ENCODE measurements around the gene EGFR. TPM values are rescaled to one million over a fixed set of nuclear protein-coding genes. Genes with fewer than 3 reads are reported as not detected.

The EGFR gene
- polyA plus RNA-seq, 4 donors: 28.3 to 32.1 (median 31.0) TPM

GRCh38 chr7:55120074-55120473, 101.3 kb downstream of the EGFR start:
- no peak for DNase-seq (ENCODE audit: low read depth in 4 of 4, low spot score in 2 of 4)

- no peak for DNase-seq (ENCODE audit: low read depth in 4 of 4, low spot score in 2 of 4)
Measured at GRCh38 chr7:55120501-55121198, 101.8 kb downstream of the EGFR start.

GRCh38 chr7:55121249-55121648, 102.4 kb downstream of the EGFR start:
- DNase-seq (ENCODE audit: low read depth in 4 of 4, low spot score in 2 of 4): no peak

- DNase-seq (ENCODE audit: low read depth in 4 of 4, low spot score in 2 of 4): no peak
Measured at GRCh38 chr7:55122263-55122662, 103.4 kb downstream of the EGFR start.

GRCh38 chr7:55124989-55125875, 106.4 kb downstream of the EGFR start:
- DNase-seq (ENCODE audit: low read depth in 4 of 4, low spot score in 2 of 4): no peak

GRCh38 chr7:55127135-55127551, 108.3 kb downstream of the EGFR start:
- DNase-seq (ENCODE audit: low read depth in 4 of 4, low spot score in 2 of 4): no peak

- DNase-seq (ENCODE audit: low read depth in 4 of 4, low spot score in 2 of 4): no peak
Measured at GRCh38 chr7:55127622-55128081, 108.8 kb downstream of the EGFR start.

- DNase-seq (ENCODE audit: low read depth in 4 of 4, low spot score in 2 of 4): no peak
Measured at GRCh38 chr7:55128693-55129394, 110.0 kb downstream of the EGFR start.

GRCh38 chr7:55129541-55130394, 111.0 kb downstream of the EGFR start:
- no peak for DNase-seq (ENCODE audit: low read depth in 4 of 4, low spot score in 2 of 4)

GRCh38 chr7:55130395-55131141, 111.8 kb downstream of the EGFR start:
- no peak for DNase-seq (ENCODE audit: low read depth in 4 of 4, low spot score in 2 of 4)

GRCh38 chr7:55131142-55131929, 112.5 kb downstream of the EGFR start:
- DNase-seq (ENCODE audit: low read depth in 4 of 4, low spot score in 2 of 4): no peak

- no peak for DNase-seq (ENCODE audit: low read depth in 4 of 4, low spot score in 2 of 4)
Measured at GRCh38 chr7:55132550-55132889, 113.7 kb downstream of the EGFR start.

GRCh38 chr7:55132890-55133551, 114.2 kb downstream of the EGFR start:
- no peak for DNase-seq (ENCODE audit: low read depth in 4 of 4, low spot score in 2 of 4)

GRCh38 chr7:55133630-55134358, 115.0 kb downstream of the EGFR start:
- DNase-seq (ENCODE audit: low read depth in 4 of 4, low spot score in 2 of 4): no peak

- no peak for DNase-seq (ENCODE audit: low read depth in 4 of 4, low spot score in 2 of 4)
Measured at GRCh38 chr7:55134359-55134725, 115.5 kb downstream of the EGFR start.

- no peak for DNase-seq (ENCODE audit: low read depth in 4 of 4, low spot score in 2 of 4)
Measured at GRCh38 chr7:55134786-55135185, 116.0 kb downstream of the EGFR start.

- DNase-seq (ENCODE audit: low read depth in 4 of 4, low spot score in 2 of 4): no peak
Measured at GRCh38 chr7:55135462-55135861, 116.6 kb downstream of the EGFR start.

- no peak for DNase-seq (ENCODE audit: low read depth in 4 of 4, low spot score in 2 of 4)
Measured at GRCh38 chr7:55138663-55139062, 119.8 kb downstream of the EGFR start.
